Right lobe of liver (tissue), 6 donors: ENCODE data around the gene LDLRAD4. TPM values are rescaled to one million over a fixed set of nuclear protein-coding genes. Genes with fewer than 3 reads are reported as not detected.
A peak's percentile ranks its signal among the peaks of the same experiment; 100 is the strongest.

Source experiments
- ATAC-seq, 4 donors: fragments of 200-7000 bp; cut with Tn5 transposase; one replicate each; pipeline ENCODE4 v1.9.1; 2020; ENCODE audit warnings: mild to moderate bottlenecking in 4 of 4, moderate library complexity in 4 of 4
- DNase-seq, 3 donors: peaks; one replicate each; pipeline ENCODE4 v3.0.0-alpha.2; 2020
- H3K27ac ChIP-seq, 3 donors: fragments of 200-600 bp; one replicate each; pipeline ENCODE4 v1.8.0; 2022
- H3K27me3 ChIP-seq, 2 donors: fragments of 200-600 bp; one replicate each; pipeline ENCODE4 v1.8.0; 2022
- H3K36me3 ChIP-seq, 4 donors: fragments of 200-600 bp; sonication (generic) in 1 of 4; one replicate each; pipeline versions ENCODE4 v1.5.1 to v1.8.0; 2017 to 2022; ENCODE audit warnings: control low read depth in 1 of 4
- H3K4me1 ChIP-seq, 4 donors: fragments of 200-600 bp; sonication (generic) in 1 of 4; one replicate each; pipeline versions ENCODE4 v1.5.1 to v1.8.0; 2017 to 2022; ENCODE audit warnings: control low read depth in 1 of 4
- H3K4me3 ChIP-seq, 3 donors: fragments of 200-600 bp; one replicate each; pipeline ENCODE4 v1.8.0; 2022
- H3K9me3 ChIP-seq, 4 donors: fragments of 200-600 bp; sonication (generic) in 1 of 4; one replicate each; pipeline versions ENCODE4 v1.5.1 to v1.8.0; 2017 to 2022; ENCODE audit warnings: control low read depth in 1 of 4
- CTCF ChIP-seq, 4 donors: fragments of 200-600 bp in 3 of 4; fragments of 450-650 bp in 1 of 4; IDR thresholded peaks; one replicate each; pipeline versions ENCODE4 v1.5.1 to v1.8.0; 2016 to 2022; ENCODE audit warnings: antibody characterized with exemption in 4 of 4, mild to moderate bottlenecking in 2 of 4
- POLR2A ChIP-seq: fragments of 450-650 bp; IDR thresholded peaks from one replicate; pipeline ENCODE4 v1.6.1; 2017; ENCODE audit warnings: antibody characterized with exemption, mild to moderate bottlenecking
- WGBS: methylation state at CpG from one replicate; pipeline ENCODE4 v1.1.6; 2018; ENCODE audit warnings: low coverage, low lambda C conversion rate; ENCODE audit not compliant: insufficient coverage; ENCODE audit errors: missing lambda C conversion rate; 5-methylcytosine and 5-hydroxymethylcytosine counted together
- intact Hi-C, 2 donors: fragments of 100-400 bp; cut with DNase I; formaldehyde crosslinking; loops; one replicate each; pipeline versions ENCODE4 v1.11.2 to v1.14.1; 2022
- total RNA-seq, 6 experiments: library from RNA; depleted of rRNA in 2 of 6; stranded (reverse); fragments of >200 nt in 2 of 6; fragmentation: NEBNext Ultra II Directional in 3 of 6; extraction: Animal tissue kit (Norgen Biotek cat#: 25700) in 3 of 6; gene quantifications; one replicate each; pipeline versions ENCODE4 v1.1.0 to v1.2.4, GENCODE V29; 2016 to 2023
- donor health status: DM: no; HTN: yes; CAD: no.
- donor health status: DM: no; HTN: no; CAD: no.
- donor health status: DM: no; HTN: no; CAD: no.
- donor health status: DM: no; HTN: yes; CAD: no.
- donor health status: DM: no; HTN: yes; CAD: no.

The LDLRAD4 gene
- total RNA-seq, 6 experiments from 2014 or later, result 10.6 to 66.4 (median 18.7) TPM

- intact Hi-C loops, result loop anchor here in 1 of 2 donors (5.0 kb wide), 1 partner anchor 325 kb away; no protein-coding TSS in a partner anchor
These were observed 1.0 kb upstream of the LDLRAD4 start for GRCh38 chr18:13217466-13217961.

GRCh38 chr18:13217971-13218367 lies 591 bp upstream of the LDLRAD4 start:
- ATAC-seq (peak; percentile 5 to 25 (median 6)), DNase-seq (peak; percentile 49 to 71 (median 60))
- Histone ChIP-seq H3K27ac (peak overlapping the region; percentile 73 to 80 (median 74)), H3K4me3 (peak overlapping the region; percentile 78 to 84 (median 81)), H3K9me3 (no peaks in the 10 kb centered on the region), H3K36me3 (no peaks in the 10 kb centered on the region), H3K27me3 (no peaks in the 10 kb centered on the region), H3K4me1 (peaks cover 0 to 48% (median 23%) of the 10 kb centered on the region in 4 donors)
- TF ChIP-seq CTCF (IDR thresholded peaks at IDR 0.05), result no peak
- peak; percentile 2 for TF ChIP-seq POLR2A
- WGBS, result 0% methylated on average over 18 of the region's 53 CpGs
- intact Hi-C loops, result loop anchor here in 1 of 2 donors (5.0 kb wide), 1 partner anchor 324 kb away; no protein-coding TSS in a partner anchor

More at GRCh38 chr18:13217466-13217961, 1.0 kb upstream of the LDLRAD4 start:
- DNase-seq, result peak; percentile 76 to 79 (median 78)
- H3K27ac ChIP-seq, result peak overlapping the region; percentile 73 to 80 (median 74)
- H3K36me3 ChIP-seq, result no peaks in the 10 kb centered on the region
- WGBS, result 0% methylated on average over 4 of the region's 64 CpGs
- H3K27me3 ChIP-seq, result no peaks in the 10 kb centered on the region
- peak; percentile 37 to 62 (median 53) for ATAC-seq
- H3K4me1 ChIP-seq, result peaks cover 0 to 43% (median 19%) of the 10 kb centered on the region in 4 donors
- TF ChIP-seq POLR2A, result peak; percentile 35
- no peak for TF ChIP-seq CTCF (IDR thresholded peaks at IDR 0.05)
- peak overlapping the region; percentile 78 to 84 (median 81) for H3K4me3 ChIP-seq
- H3K9me3 ChIP-seq, result no peaks in the 10 kb centered on the region

- Histone ChIP-seq H3K27me3 (no peaks in the 10 kb centered on the region), H3K27ac (peak overlapping the region in 2 of 3 donors; percentile 74 to 80), H3K9me3 (no peaks in the 10 kb centered on the region), H3K4me1 (peaks cover 0 to 54% (median 27%) of the 10 kb centered on the region in 4 donors), H3K36me3 (no peaks in the 10 kb centered on the region), H3K4me3 (peak overlapping the region; percentile 78 to 84 (median 81))
- TF ChIP-seq POLR2A (no peak), CTCF (IDR thresholded peaks at IDR 0.05) (no peak)
- DNase-seq (no peak), ATAC-seq (no peak)
- intact Hi-C loops, result loop anchor here in 1 of 2 donors (5.0 kb wide), 1 partner anchor 323 kb away; no protein-coding TSS in a partner anchor
- whole genome bisulfite sequencing, result 22% methylated on average over 12 of the region's 15 CpGs
These were observed 437 bp downstream of the LDLRAD4 start for GRCh38 chr18:13218997-13219396.

- DNase-seq, result no peak
- H3K4me3 ChIP-seq, result peak overlapping the region in 2 of 3 donors; percentile 81 to 84
- H3K27me3 ChIP-seq, result no peaks in the 10 kb centered on the region
- no peaks in the 10 kb centered on the region for H3K36me3 ChIP-seq
- H3K27ac ChIP-seq, result no peak overlapping the region
- intact Hi-C loops, result loop anchor here in 1 of 2 donors (5.0 kb wide), 1 partner anchor 323 kb away; no protein-coding TSS in a partner anchor
- 27% methylated on average over 4 of the region's 4 CpGs for WGBS
- peaks cover 0 to 54% (median 27%) of the 10 kb centered on the region in 4 donors for H3K4me1 ChIP-seq
- TF ChIP-seq CTCF (IDR thresholded peaks at IDR 0.05), result no peak
- TF ChIP-seq POLR2A, result no peak
- H3K9me3 ChIP-seq, result no peaks in the 10 kb centered on the region
- no peak for ATAC-seq
These were observed 1.1 kb downstream of the LDLRAD4 start for GRCh38 chr18:13219593-13220159.
